BE2C (cell line): ENCODE data around the gene CDH4.

Experiments
- DNase-seq: peaks from one replicate; pipeline ENCODE4 v3.0.0-alpha.2; 2020
- H3K27me3 ChIP-seq: fragments of 250-450 bp; sonication (Bioruptor Pico); 2 replicates; pipeline ENCODE4 v1.5.1; 2020; ENCODE audit warnings: mild to moderate bottlenecking
- H3K36me3 ChIP-seq: fragments of 250-450 bp; sonication (Bioruptor Pico); 2 replicates; pipeline ENCODE4 v1.5.1; 2020; ENCODE audit warnings: mild to moderate bottlenecking
- H3K4me1 ChIP-seq: fragments of 250-450 bp; sonication (Bioruptor Pico); 2 replicates; pipeline ENCODE4 v1.5.1; 2020
- H3K4me3 ChIP-seq: 2 replicates; pipeline ENCODE4 v1.5.1; 2011; ENCODE audit warnings: low read depth, low read length
- H3K9me3 ChIP-seq: fragments of 250-450 bp; sonication (Bioruptor Pico); 2 replicates; pipeline ENCODE4 v1.5.1; 2020
- TF ChIP-seq, protein P1 (sequence below): IDR thresholded peaks from 2 replicates; pipeline ENCODE4 v1.5.1; 2012; ENCODE audit warnings: mild to moderate bottlenecking, low read depth, low read length

Gene CDH4

DNA sequence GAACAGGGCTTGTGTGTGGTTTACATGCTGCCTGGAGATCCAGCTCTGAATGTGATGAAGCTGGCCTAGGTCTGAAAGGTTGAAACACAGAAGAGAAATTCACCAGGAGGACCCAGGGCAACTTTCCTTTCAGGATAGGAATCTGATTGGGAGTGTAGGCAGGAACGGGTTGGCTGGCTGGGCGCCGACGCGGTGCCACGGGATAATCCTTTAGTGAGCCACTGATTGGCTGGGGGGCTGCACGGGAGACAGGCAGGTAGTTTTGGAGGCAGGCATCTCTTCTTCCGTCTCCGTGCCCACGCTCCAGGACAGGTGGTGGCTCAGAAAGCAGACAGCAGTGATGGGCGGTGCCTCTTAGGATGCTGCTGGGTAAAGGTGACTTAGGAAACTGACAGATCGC lies 294.6 kb downstream of the CDH4 start:
- no peaks in the 10 kb centered on the region for H3K36me3 ChIP-seq
- H3K9me3 ChIP-seq, result no peaks in the 10 kb centered on the region
- no peaks in the 10 kb centered on the region for H3K4me1 ChIP-seq
- no peak for DNase-seq
- TF ChIP-seq, protein P1, sequence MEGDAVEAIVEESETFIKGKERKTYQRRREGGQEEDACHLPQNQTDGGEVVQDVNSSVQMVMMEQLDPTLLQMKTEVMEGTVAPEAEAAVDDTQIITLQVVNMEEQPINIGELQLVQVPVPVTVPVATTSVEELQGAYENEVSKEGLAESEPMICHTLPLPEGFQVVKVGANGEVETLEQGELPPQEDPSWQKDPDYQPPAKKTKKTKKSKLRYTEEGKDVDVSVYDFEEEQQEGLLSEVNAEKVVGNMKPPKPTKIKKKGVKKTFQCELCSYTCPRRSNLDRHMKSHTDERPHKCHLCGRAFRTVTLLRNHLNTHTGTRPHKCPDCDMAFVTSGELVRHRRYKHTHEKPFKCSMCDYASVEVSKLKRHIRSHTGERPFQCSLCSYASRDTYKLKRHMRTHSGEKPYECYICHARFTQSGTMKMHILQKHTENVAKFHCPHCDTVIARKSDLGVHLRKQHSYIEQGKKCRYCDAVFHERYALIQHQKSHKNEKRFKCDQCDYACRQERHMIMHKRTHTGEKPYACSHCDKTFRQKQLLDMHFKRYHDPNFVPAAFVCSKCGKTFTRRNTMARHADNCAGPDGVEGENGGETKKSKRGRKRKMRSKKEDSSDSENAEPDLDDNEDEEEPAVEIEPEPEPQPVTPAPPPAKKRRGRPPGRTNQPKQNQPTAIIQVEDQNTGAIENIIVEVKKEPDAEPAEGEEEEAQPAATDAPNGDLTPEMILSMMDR, result no peak
- no peaks in the 10 kb centered on the region for H3K27me3 ChIP-seq
- H3K4me3 ChIP-seq, result no peak overlapping the region

DNA sequence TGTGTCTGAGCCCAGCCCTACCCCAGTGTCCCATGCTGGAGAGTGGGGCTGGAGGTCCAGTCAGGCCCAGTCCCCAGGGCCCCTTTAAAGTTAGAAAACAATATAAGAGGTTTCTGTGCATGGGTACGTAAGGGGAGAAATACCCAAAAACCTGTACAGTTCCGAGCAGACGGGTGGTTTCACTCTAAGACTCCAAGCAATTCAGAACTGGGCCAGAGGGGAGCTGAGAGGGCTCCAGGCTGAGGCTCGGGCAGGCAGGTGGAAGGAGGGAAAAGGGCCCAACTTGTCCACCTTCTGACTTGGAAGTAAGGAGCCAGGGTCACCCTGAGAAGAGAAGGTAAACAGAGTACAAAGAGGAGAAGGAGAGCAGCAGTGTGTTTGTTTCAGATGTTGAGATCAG lies 296.0 kb downstream of the CDH4 start:
- TF ChIP-seq, protein P1, result no peak
- no peaks in the 10 kb centered on the region for H3K4me1 ChIP-seq
- DNase-seq, result no peak
- no peaks in the 10 kb centered on the region for H3K36me3 ChIP-seq
- H3K4me3 ChIP-seq, result no peak overlapping the region
- H3K9me3 ChIP-seq, result no peaks in the 10 kb centered on the region
- no peaks in the 10 kb centered on the region for H3K27me3 ChIP-seq

DNA sequence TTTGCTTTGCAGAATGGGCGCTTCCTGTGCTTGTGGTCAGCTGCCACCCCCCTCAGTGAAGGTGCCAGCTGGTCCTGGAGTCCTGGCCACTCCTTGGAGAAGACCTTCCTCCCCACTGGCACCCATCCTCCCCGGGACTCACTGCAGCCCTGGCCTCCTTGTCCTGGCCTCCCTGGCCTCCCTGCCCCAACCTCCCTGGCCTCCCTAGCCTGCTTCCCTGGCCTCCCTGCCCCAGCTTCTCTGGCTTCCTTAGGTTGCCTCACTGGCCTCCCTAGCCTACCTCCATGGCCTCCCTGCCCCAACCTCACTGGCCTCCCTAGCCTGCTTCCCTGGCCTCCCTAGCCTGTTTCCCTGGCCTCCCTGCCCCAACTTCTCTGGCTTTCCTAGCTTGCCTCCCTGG lies 297.8 kb downstream of the CDH4 start:
- TF ChIP-seq, protein P1, result no peak
- Histone ChIP-seq H3K27me3 (no peaks in the 10 kb centered on the region), H3K4me3 (no peak overlapping the region), H3K36me3 (no peaks in the 10 kb centered on the region), H3K9me3 (no peaks in the 10 kb centered on the region), H3K4me1 (no peaks in the 10 kb centered on the region)
- DNase-seq, result no peak

DNA sequence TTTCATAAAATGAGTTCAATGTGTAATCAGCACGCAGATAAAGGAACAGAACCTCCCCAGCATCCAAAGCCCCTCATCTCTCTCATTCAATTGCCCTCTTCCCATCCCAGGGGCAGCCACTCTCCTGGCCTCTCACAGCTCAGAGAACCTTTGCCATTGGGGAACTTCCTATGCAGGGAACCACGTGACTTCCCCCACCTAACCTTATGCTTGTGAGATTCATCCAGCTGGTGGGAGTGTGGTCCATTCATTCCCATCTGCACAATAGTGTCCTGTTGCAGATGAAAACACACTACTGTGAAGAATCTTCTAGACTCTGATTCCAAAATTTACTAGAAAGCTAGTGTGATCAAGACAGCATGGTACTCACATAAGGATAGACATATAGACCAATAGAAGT lies 299.3 kb downstream of the CDH4 start:
- Histone ChIP-seq H3K4me3 (no peak overlapping the region), H3K4me1 (no peaks in the 10 kb centered on the region), H3K9me3 (no peaks in the 10 kb centered on the region), H3K27me3 (no peaks in the 10 kb centered on the region), H3K36me3 (no peaks in the 10 kb centered on the region)
- DNase-seq, result no peak
- TF ChIP-seq, protein P1, result no peak

DNA sequence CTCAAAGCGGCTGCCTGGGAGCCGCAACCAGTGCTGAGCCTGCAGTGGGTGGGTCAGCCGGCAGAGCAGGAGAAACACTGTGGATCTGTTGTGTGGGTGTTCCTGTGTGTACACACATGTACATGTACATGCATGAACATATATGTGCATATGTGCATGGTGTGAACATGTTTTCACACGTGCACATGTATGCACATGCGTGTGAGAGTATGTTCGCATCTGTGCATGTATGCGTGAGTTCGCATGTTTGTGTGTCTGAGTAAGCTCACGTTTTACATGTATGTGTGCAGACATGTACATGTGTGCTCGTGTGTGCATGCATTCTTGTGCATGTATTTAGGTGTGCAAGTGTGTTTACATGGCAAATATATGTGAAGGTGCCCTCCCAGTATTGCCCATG lies 302.6 kb downstream of the CDH4 start:
- H3K4me3 ChIP-seq, result no peak overlapping the region
- H3K36me3 ChIP-seq, result no peaks in the 10 kb centered on the region
- no peaks in the 10 kb centered on the region for H3K4me1 ChIP-seq
- no peaks in the 10 kb centered on the region for H3K27me3 ChIP-seq
- no peak for DNase-seq
- TF ChIP-seq, protein P1, result no peak
- H3K9me3 ChIP-seq, result no peaks in the 10 kb centered on the region

DNA sequence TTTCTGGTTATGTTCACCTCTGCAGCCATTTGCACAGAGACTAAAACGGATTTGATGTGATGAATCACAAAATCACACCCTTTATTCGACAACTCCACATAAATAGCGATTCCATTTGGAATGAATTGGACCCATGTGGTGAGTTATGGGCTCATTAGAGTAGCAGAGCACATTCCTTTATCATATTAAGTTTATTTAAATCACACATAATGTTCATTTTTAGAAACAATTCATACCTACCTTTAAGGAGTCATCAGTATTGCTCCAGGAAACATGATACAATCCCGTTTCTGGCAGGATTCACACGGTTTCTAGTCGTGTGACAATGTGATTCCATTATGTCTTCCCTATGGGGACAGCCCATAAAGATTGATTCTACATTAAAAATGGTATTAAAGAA lies 303.5 kb downstream of the CDH4 start:
- TF ChIP-seq, protein P1, result no peak
- no peak overlapping the region for H3K4me3 ChIP-seq
- no peaks in the 10 kb centered on the region for H3K9me3 ChIP-seq
- H3K36me3 ChIP-seq, result no peaks in the 10 kb centered on the region
- H3K27me3 ChIP-seq, result no peaks in the 10 kb centered on the region
- H3K4me1 ChIP-seq, result no peaks in the 10 kb centered on the region
- DNase-seq, result no peak
